AG20443 (cell line): ENCODE measurements around the gene SOX6.
"Not testable (repeated sequence)": the region's sequence is repeated elsewhere in the genome, so short reads cannot be mapped to it uniquely, and the experiment has no call there.

Experiments
- DNase-seq: peaks from one replicate; pipeline ENCODE4 v3.0.0; 2012; ENCODE audit warnings: low spot score, mixed read lengths

SOX6 gene

DNA sequence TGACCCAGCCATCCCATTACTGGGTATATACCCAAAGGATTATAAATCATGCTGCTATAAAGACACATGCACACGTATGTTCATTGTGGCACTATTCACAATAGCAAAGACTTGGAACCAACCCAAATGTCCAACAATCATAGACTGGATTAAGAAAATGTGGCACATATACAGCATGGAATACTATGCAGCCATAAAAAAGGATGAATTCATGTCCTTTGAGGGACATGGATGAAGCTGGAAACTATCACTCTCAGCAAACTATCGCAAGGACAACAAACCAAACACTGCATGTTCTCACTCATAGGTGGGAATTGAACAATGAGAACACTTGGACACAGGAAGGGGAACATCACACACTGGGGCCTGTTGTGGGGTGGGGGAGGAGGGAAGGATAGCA is 209.4 kb downstream of the SOX6 start:
- not testable (repeated sequence) for DNase-seq

DNA sequence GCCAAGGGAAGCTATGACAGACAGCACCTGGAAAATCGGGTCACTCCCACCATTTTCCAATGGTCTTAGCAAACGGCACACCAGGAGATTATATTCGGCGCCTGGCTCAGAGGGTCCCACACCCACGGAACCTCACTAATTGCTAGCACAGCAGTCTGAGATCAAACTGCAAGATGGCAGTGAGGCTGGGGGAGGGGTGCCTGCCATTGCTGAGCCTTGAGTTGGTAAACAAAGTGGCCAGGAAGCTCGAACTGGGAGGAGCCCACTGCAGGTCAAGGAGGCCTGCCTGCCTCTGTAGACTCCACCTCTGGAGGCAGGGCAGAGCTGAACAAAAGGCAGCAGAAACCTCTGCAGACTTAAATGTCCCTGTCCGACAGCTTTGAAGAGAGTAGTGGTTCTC is 214.7 kb downstream of the SOX6 start:
- not testable (repeated sequence) for DNase-seq

- not testable (repeated sequence) for DNase-seq
Measured at GRCh38 chr11:16141162-16141561, 215.2 kb downstream of the SOX6 start.

- DNase-seq: no peak
Measured at GRCh38 chr11:16136792-16137390, 219.5 kb downstream of the SOX6 start.

DNA sequence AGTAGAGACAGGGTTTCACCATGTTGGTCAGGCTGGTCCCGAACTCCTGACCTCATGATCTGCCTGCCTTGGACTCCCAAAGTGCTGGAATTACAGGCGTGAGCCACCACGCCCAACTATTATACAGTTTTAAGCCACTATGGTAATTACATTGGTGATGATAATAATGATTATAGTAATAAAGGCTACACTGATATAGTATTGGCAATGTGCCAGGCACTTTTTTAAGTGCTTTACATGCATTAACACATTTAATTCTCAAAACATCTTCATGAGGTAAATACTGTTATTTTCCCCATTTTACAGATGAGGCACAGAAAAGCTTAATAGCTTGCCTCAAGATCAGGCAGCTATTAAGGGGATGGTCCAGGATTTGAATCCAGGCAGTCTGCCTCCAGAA is 222.5 kb downstream of the SOX6 start:
- DNase-seq: no peak

DNA sequence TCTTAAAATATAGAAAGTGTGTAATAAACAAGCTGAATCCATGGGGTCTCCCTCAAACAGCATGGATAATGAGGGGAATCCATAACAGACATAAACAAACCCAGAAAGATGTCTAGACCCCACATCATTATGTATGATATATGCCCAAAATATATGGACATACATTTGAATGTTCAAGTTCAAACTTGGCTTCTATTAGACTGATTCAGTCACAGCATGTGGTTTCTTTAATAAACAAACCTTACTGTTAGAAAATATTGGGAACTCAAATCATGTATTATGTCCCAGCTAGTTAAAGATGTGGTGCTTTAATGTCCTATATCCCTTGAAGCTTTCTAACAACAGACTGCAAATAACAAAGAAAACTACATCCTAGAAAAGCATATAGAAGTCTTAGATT is 228.6 kb downstream of the SOX6 start:
- DNase-seq: no peak

GRCh38 chr11:16126362-16126761 is 230.0 kb downstream of the SOX6 start:
- DNase-seq: no peak

DNA sequence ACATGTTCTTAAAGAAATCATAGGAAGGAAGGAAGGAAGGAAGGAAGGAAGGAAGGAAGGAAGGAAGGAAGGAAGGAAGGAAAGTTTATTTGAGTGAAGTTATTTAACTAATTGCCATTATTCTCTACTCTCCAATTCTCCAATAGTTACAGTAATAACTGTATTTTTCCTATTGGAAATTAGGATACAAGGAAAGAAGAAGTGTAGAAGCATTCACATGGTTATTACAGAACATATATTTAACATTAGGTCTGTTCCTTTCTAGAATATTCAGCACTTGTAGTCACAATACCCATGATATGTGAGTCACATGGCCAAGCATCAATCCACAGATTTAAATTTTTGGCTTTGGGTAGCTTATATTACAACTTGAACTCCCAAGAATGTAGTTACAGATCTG is 230.6 kb downstream of the SOX6 start:
- no peak for DNase-seq

DNA sequence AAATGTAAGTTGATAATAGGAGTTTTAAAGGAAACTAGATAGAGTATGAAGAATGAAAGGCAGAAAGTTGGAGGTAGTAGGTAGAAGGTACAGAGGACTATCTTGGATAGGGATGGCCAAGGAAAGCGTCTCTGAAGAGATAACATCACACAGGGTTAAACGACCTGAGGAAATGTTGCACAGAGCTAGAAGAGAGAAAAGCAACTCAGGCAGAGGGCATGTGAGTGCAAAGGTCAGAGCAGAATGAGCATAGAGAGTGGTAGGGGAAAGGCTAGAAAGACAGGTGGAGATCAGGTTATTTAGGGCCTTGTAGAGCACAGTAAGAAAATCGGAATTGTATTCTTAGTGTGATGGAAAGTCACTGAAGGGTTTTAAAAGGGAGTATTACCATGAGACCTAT is 232.0 kb downstream of the SOX6 start:
- no peak for DNase-seq

- DNase-seq: no peak
Measured at GRCh38 chr11:16121853-16122252, 234.5 kb downstream of the SOX6 start.

GRCh38 chr11:16120008-16120407 is 236.3 kb downstream of the SOX6 start:
- DNase-seq: no peak

GRCh38 chr11:16117989-16118756 is 238.2 kb downstream of the SOX6 start:
- no peak for DNase-seq

DNA sequence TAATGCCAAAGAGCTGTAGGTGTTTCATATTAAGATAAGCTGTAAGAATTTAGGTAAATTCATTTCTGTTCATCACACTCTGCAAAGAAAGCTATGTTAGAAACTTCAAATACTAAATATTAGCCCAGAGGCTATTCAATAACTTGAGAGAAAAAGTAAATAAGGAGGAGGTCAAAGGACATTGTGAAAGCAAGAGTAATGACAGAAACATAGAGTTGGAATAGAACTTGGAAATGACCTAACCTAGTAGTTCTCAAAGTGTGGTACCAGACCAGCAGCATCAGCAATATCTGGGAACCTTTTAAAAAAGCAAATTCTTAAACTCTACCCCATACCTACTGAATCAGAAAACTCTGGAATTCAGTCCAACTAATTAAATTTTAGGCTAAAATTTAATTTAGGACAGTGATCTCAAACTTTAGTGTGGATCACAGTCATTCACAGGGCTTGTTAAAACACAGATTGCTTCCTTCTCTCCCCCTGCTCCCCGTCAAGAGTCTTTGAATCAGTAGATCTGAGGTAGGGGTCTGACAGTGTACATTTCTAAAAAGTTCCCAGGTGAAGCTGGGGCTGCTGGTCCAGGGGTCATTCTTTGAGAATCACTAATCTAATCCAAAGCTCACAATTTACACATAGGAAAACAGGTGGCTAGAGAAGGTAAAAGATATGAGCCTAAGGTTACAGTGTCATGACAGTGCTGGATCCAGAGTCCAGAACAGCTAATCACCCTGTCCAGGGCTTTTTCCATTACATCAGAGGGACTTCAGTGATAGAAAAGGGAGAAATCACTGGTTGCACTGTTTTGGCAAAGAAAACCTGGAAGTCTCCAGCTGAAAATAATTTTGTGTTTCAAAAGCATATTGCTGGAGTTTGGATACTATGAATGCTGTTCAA is 241.1 kb downstream of the SOX6 start:
- DNase-seq: no peak

DNA sequence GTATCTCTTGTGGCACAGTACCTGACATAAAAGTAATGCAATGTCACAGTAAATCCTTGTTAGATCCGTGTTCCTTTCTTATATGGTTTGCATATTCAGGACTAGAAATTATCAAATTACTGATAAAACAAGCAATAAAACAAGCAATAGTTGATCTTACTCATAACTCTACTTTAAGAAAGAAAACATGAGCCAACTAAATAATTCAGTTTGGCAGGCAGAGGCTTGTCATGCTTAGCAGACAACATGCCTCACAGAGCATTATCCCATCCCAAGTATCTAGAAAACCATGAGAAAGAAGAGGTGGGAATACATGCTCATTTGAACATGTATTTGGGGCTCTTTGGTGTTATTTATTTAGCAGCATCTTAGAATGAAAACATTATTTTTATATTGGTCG is 241.9 kb downstream of the SOX6 start:
- no peak for DNase-seq

DNA sequence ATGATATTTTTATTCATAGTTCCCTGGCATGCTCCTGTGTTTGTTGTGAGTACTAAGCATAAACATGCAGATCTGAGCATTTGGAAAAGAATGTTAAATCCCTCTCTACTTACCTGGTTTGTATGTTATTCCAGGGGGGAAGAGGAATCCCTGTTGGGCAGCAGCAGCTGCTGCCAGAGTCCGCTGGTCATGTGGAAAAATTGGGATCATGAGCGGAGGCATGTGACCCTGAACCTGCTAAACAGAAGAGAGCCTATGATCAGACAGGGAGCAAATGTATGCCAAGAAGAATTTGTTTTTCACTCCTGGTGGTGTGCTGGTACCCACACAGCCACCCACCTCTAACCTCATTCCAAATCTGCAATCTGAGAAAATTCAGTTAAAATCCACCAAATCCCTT is 244.7 kb downstream of the SOX6 start:
- no peak for DNase-seq

GRCh38 chr11:16110886-16111285 is 245.5 kb downstream of the SOX6 start:
- no peak for DNase-seq

GRCh38 chr11:16099343-16099900 is 256.9 kb downstream of the SOX6 start:
- DNase-seq: no peak

DNA sequence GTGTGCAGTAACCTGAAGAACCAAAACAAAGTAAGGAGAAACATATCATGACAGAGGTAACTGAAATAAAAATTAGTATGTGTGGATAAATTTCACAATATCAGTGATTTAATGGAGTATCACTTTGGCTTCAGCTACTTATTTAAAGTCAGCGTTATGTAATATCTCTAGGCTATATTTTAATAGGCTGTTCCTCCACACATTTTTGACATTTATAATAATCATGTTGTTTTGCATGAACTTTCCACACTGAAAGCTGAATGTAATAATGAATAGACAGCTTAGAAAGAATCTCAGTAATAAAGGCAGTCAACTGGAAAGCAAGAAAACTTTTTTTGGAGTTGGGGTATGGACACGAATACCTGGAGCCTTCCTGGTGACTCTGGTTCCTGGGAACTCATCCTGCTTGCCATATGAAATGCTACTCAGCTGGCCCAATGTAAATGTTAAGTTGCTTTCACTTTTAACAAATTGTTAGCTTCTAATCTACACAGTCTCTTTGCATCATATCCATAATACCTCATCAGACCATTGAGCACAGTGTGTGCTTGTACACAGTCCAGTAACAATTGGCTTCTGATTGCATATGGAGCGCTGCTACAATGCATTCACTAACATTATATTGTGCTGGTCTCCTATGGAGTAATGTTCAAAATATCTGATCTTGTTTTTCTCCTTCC is 257.7 kb downstream of the SOX6 start:
- no peak for DNase-seq

GRCh38 chr11:16097543-16097942 is 258.8 kb downstream of the SOX6 start:
- no peak for DNase-seq

DNA sequence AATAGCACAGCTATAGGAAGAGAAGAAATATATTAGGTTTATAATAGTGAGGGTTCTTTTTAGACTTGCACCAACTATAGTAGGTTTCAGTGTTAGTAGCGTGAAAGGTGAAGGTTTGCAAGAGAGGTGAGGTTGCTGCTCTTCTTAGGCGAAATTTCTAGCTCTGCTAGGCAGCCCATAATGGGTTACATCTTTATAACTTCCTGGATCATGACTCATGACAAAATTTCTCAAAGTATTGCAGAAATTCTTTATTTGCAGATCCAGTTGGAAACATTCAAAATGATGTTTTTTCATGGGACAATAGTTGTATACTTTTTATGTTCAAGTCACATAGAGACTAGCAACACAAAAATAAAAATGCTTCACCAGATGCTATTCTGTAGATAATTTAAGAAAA is 260.0 kb downstream of the SOX6 start:
- DNase-seq: peak; percentile 21

GRCh38 chr11:16095756-16096155 is 260.6 kb downstream of the SOX6 start:
- DNase-seq: no peak
